K562 (cell line): ENCODE results near the gene TRABD. TPM values are rescaled to one million over a fixed set of nuclear protein-coding genes. Genes with fewer than 3 reads are reported as not detected.

Experiments used
- ATAC-seq: fragments of 200-7000 bp; cut with Tn5 transposase; 3 replicates; pipeline ENCODE4 v1.9.1; 2020; ENCODE audit warnings: moderate library complexity
- BruUV-seq: library from RNA; stranded (reverse); fragments of 400-500 nt; replicated peaks from 2 replicates; lab custom pipeline; 2021; lab: Mats Ljungman, UMichigan
- CTCF ChIA-PET: fragments of 300-600 bp; formaldehyde crosslinking; extraction: SDS; loops from one replicate; lab custom pipeline; 2021; ENCODE audit warnings: low intra/inter-chr PET ratio; lab: Yijun Ruan, JAX
- POLR2A ChIA-PET: fragments of 300-600, 350-650 bp; sonication (Branson Sonifier 250); formaldehyde crosslinking; extraction: SDS; loops from one replicate; lab custom pipeline; 2021; ENCODE audit warnings: antibody characterized with exemption, inconsistent platforms; lab: Yijun Ruan, JAX
- DNase-seq, 4 experiments: peaks; one replicate each; pipeline versions ENCODE4 v3.0.0 to v3.0.0-alpha.2; 2011 to 2018; ENCODE audit warnings: low spot score in 3 of 4, mixed read lengths in 3 of 4; ENCODE audit errors: extremely low read depth in 1 of 4
- FAIRE-seq: peaks from 2 replicates; lab custom pipeline; 2011; peaks lifted over from hg19 to GRCh38; lab: Jason Lieb, UNC
- H2AFZ ChIP-seq: 2 replicates; pipeline ENCODE4 v1.6.0; 2011; ENCODE audit warnings: low read depth, low read length, control low read depth, inconsistent platforms
- H3K27ac ChIP-seq: fragments of 200-600 bp; 3 replicates; pipeline ENCODE4 v1.8.0; 2011; ENCODE audit warnings: low read depth, mild to moderate bottlenecking, control low read depth, inconsistent platforms, low read length, moderate library complexity, mixed read lengths; ENCODE audit errors: extremely low read depth
- H3K27me3 ChIP-seq, 2 experiments: fragments of 300-600 bp in 1 of 2; 2 replicates in 1 of 2; 3 replicates in 1 of 2; pipeline versions ENCODE4 v1.6.0 to v1.8.0; 2011; ENCODE audit warnings: inconsistent platforms in 2 of 2, low read length in 2 of 2, mild to moderate bottlenecking in 1 of 2, mixed read lengths in 1 of 2, moderate library complexity in 1 of 2; ENCODE audit not compliant: control insufficient read depth in 2 of 2, insufficient read depth in 2 of 2
- H3K36me3 ChIP-seq: fragments of 300-600 bp; 3 replicates; pipeline ENCODE4 v1.8.0; 2011; ENCODE audit warnings: mild to moderate bottlenecking, low read length, inconsistent platforms; ENCODE audit not compliant: control insufficient read depth, insufficient read depth
- H3K4me1 ChIP-seq, 2 experiments: fragments of 200-600 bp in 1 of 2; replicated peaks in 1 of 2; 2 replicates in 1 of 2; 3 replicates in 1 of 2; pipeline versions ENCODE4 v1.5.1 to v1.8.0; 2011; ENCODE audit warnings: inconsistent platforms in 2 of 2, low read length in 2 of 2, mild to moderate bottlenecking in 1 of 2, mixed read lengths in 1 of 2, moderate library complexity in 1 of 2; ENCODE audit not compliant: control insufficient read depth in 2 of 2, insufficient read depth in 2 of 2
- H3K4me2 ChIP-seq: 2 replicates; pipeline ENCODE4 v1.6.1; 2011; ENCODE audit warnings: low read length, control low read depth, inconsistent platforms, mixed read lengths; ENCODE audit not compliant: insufficient read depth
- H3K4me3 ChIP-seq: fragments of 200-600 bp; sonication (generic), shearing (Covaris generic); 2 replicates; pipeline ENCODE4 v1.5.1; 2016; ENCODE audit warnings: control low read depth, inconsistent platforms
- H3K79me2 ChIP-seq: fragments of 200-600 bp; 3 replicates; pipeline ENCODE4 v1.8.0; 2011; ENCODE audit warnings: low read length, inconsistent platforms; ENCODE audit not compliant: control insufficient read depth, insufficient read depth
- H3K9ac ChIP-seq, 2 experiments: 2 replicates each; pipeline versions ENCODE4 v1.6.0 to v1.6.1; 2011; ENCODE audit warnings: low read depth in 2 of 2, low read length in 2 of 2, control low read depth in 1 of 2, inconsistent platforms in 1 of 2, mild to moderate bottlenecking in 1 of 2, mixed read lengths in 1 of 2; ENCODE audit not compliant: insufficient read depth in 1 of 2
- H3K9me1 ChIP-seq: one replicate; pipeline ENCODE4 v1.6.0; 2011; ENCODE audit warnings: inconsistent platforms, mild to moderate bottlenecking, low read length, moderate library complexity; ENCODE audit not compliant: control insufficient read depth, insufficient read depth
- H3K9me3 ChIP-seq: replicated peaks from 2 replicates; pipeline ENCODE4 v1.5.1; 2011; ENCODE audit warnings: low read depth, low read length, inconsistent platforms; ENCODE audit not compliant: control insufficient read depth, insufficient read depth
- H4K20me1 ChIP-seq: replicated peaks from 2 replicates; pipeline ENCODE4 v1.6.1; 2011; ENCODE audit warnings: low read length, inconsistent platforms, mixed read lengths; ENCODE audit not compliant: control insufficient read depth, insufficient read depth
- ATF6 ChIP-seq: sonication (generic); formaldehyde crosslinking; IDR thresholded peaks from 2 replicates; pipeline ENCODE4 v1.4.0; 2020; ENCODE audit warnings: mild to moderate bottlenecking, missing genetic modification reagents
- ELF4 ChIP-seq: fragments of 450-650 bp; formaldehyde crosslinking; IDR thresholded peaks from 2 replicates; pipeline ENCODE4 v1.4.0; 2022; ENCODE audit warnings: missing genetic modification characterization
- FOXK1 ChIP-seq: sonication (generic); formaldehyde crosslinking; IDR thresholded peaks from 2 replicates; pipeline ENCODE4 v1.8.0; 2022; ENCODE audit warnings: missing genetic modification reagents, mild to moderate bottlenecking, borderline replicate concordance
- IFI16 ChIP-seq: fragments of 250-450 bp; sonication (Bioruptor Pico); IDR thresholded peaks from 2 replicates; pipeline ENCODE4 v2.1.2; 2022; ENCODE audit warnings: mild to moderate bottlenecking, inconsistent platforms
- NR4A1 ChIP-seq, 2 experiments: fragments of 250-450 bp in 1 of 2; fragments of 450-650 bp in 1 of 2; sonication (Bioruptor Pico) in 1 of 2; IDR thresholded peaks; 2 replicates each; pipeline versions ENCODE4 v1.4.0 to v1.6.1; 2016 to 2020; ENCODE audit warnings: mild to moderate bottlenecking in 2 of 2, missing compliant biosample characterization in 1 of 2, missing genetic modification characterization in 1 of 2, moderate library complexity in 1 of 2
- PKNOX1 ChIP-seq: fragments of 450-650 bp; IDR thresholded peaks from 2 replicates; pipeline ENCODE4 v1.6.1; 2016
- PRMT5 ChIP-seq: sonication (generic); formaldehyde crosslinking; IDR thresholded peaks from 2 replicates; pipeline ENCODE4 v1.5.0; 2020; ENCODE audit warnings: missing genetic modification reagents
- RBFOX2 ChIP-seq: fragments of 200-400 bp; formaldehyde crosslinking; IDR thresholded peaks from 2 replicates; pipeline ENCODE4 v1.6.1; 2017; ENCODE audit warnings: low read depth, mild to moderate bottlenecking, low read length, moderate library complexity
- TAF7 ChIP-seq: fragments of 450-650 bp; IDR thresholded peaks from 2 replicates; pipeline ENCODE4 v1.6.1; 2016; ENCODE audit warnings: missing genetic modification characterization, missing compliant biosample characterization
- ZNF280A ChIP-seq: fragments of 450-650 bp; IDR thresholded peaks from 2 replicates; pipeline ENCODE4 v1.6.1; 2018; ENCODE audit warnings: mild to moderate bottlenecking, low read depth; ENCODE audit not compliant: partially characterized antibody
- WGBS: fragments of 100-300 bp; shearing (Covaris generic); methylation state at CpG from one replicate; pipeline ENCODE4 v1.1.6; 2016; ENCODE audit warnings: low coverage, mixed read lengths; ENCODE audit not compliant: insufficient coverage; ENCODE audit errors: missing lambda C conversion rate; 5-methylcytosine and 5-hydroxymethylcytosine counted together
- in situ Hi-C: fragments of 300-500 bp; cut with MboI; formaldehyde crosslinking; loops from 4 replicates; pipeline ENCODE4 v1.15.0; 2018; ENCODE audit warnings: inconsistent platforms, mixed read lengths
- intact Hi-C: fragments of 100-400 bp; cut with micrococcal nuclease; formaldehyde crosslinking; loops from 2 replicates; pipeline ENCODE4 v1.14.2; 2022
- polyA plus RNA-seq, 8 experiments: library from polyadenylated mRNA; depleted of rRNA in 4 of 8; stranded (reverse) in 5 of 8; unstranded in 3 of 8; fragments of >200 nt; fragmentation: Nextera tagmentation in 2 of 8; fragmentation: Illumina TruSeq in 1 of 8; extraction: Ambion mirVana in 2 of 8; extraction: Trizol in 1 of 8; gene quantifications; 2 replicates each; pipeline versions ENCODE4 v1.2.1 to v1.2.3, GENCODE V29; 2011 to 2014; ENCODE audit warnings: inconsistent platforms in 1 of 8, missing spikeins in 1 of 8
- total RNA-seq, 7 experiments: library from RNA; depleted of rRNA in 6 of 7; stranded (reverse); fragments of >200 nt in 6 of 7; fragmentation: Illumina TruSeq in 2 of 7; extraction: Trizol in 2 of 7; gene quantifications; 2 replicates each; pipeline versions ENCODE4 v1.2.1 to v1.2.3, GENCODE V29; 2011 to 2021; ENCODE audit warnings: low replicate concordance in 1 of 7

Gene TRABD
- total and polyA plus RNA-seq, 9 of the 15 experiments (the other 6 are each of a cell fraction or from before 2014, with no cell fraction given) = 0.08 to 62.9 (median 14.0) TPM

GRCh38 chr22:50165436-50166123, 20.1 kb upstream of the TRABD start:
- no peak for ATAC-seq

More at GRCh38 chr22:50165436-50166123, 20.1 kb upstream of the TRABD start:
- no peak overlapping the region for H2AFZ ChIP-seq
- TF ChIP-seq TAF7 (tag) (no peak), ELF4 (CRISPR knock-in tag) (no peak), NR4A1 (CRISPR knock-in tag; IDR thresholded peaks at IDR 0.05) (no peak), NR4A1 (tag; IDR thresholded peaks at IDR 0.05) (no peak), PKNOX1 (no peak), FOXK1 (no peak), ATF6 (CRISPR knock-in tag) (no peak), ZNF280A (no peak), RBFOX2 (no peak), PRMT5 (CRISPR knock-in tag) (no peak), IFI16 (CRISPR knock-in tag) (no peak)
- TF ChIP-seq, all 486 proteins: peak for 0
- Histone ChIP-seq H3K27ac (no peak overlapping the region), H4K20me1 (no peaks in the 10 kb centered on the region), H3K4me1 (peaks cover 7 to 23% of the 10 kb centered on the region in 2 experiments; a peak in 4 of 5 replicates), H3K9me3 (no peaks in the 10 kb centered on the region), H3K27me3 (0 out of 5 replicates have a peak, but pooled peaks cover 0 to 5% of the 10 kb centered on the region in 2 experiments), H3K79me2 (no peaks in the 10 kb centered on the region), H3K36me3 (no peaks in the 10 kb centered on the region), H3K9ac (no peak overlapping the region), H3K4me3 (no peak overlapping the region), H3K4me2 (no peak overlapping the region), H3K9me1 (no peaks in the 10 kb centered on the region)
- in situ Hi-C loops (no loop called here), intact Hi-C loops (no loop called here)
- FAIRE-seq (no peak), DNase-seq (no peak)
- ChIA-PET POLR2A (interaction anchor here (0.6 kb wide), 1 partner anchor 16 kb away, joined by 4 read pairs; no protein-coding TSS in a partner anchor), CTCF (no interaction called here)
- 64% methylated on average over 16 of the region's 28 CpGs for WGBS
- BruUV-seq = no TSS peak
